NCI-H1092 treated with DMSO at 0.1 percent for 48 hours (cell line): ENCODE results near the gene GNA12.

Experiments
- DNase-seq: peaks from one replicate; lab custom pipeline; 2025; lab: John Stamatoyannopoulos, UW

GNA12 gene

GRCh38 chr7:2837496-2837895, 6.6 kb downstream of the GNA12 start:
- no peak for DNase-seq

- no peak for DNase-seq
These were observed 9.2 kb downstream of the GNA12 start for GRCh38 chr7:2834748-2835441.

GRCh38 chr7:2833083-2833910, 10.8 kb downstream of the GNA12 start:
- no peak for DNase-seq

- no peak for DNase-seq
These were observed 11.6 kb downstream of the GNA12 start for GRCh38 chr7:2832461-2832860.

- no peak for DNase-seq
These were observed 13.3 kb downstream of the GNA12 start for GRCh38 chr7:2830609-2831376.

GRCh38 chr7:2829040-2829439, 15.1 kb downstream of the GNA12 start:
- no peak for DNase-seq

- DNase-seq: no peak
These were observed 17.3 kb downstream of the GNA12 start for GRCh38 chr7:2826771-2827170.

GRCh38 chr7:2825559-2826227, 18.4 kb downstream of the GNA12 start:
- no peak for DNase-seq

- DNase-seq: no peak
These were observed 19.2 kb downstream of the GNA12 start for GRCh38 chr7:2824678-2825461.

GRCh38 chr7:2824026-2824677, 20.0 kb downstream of the GNA12 start:
- DNase-seq: no peak

GRCh38 chr7:2823130-2823529, 21.0 kb downstream of the GNA12 start:
- no peak for DNase-seq

GRCh38 chr7:2821842-2822507, 22.1 kb downstream of the GNA12 start:
- DNase-seq: no peak

- peak; percentile 79 for DNase-seq
These were observed 22.8 kb downstream of the GNA12 start for GRCh38 chr7:2821161-2821841.

- DNase-seq: no peak
These were observed 23.6 kb downstream of the GNA12 start for GRCh38 chr7:2820508-2820934.

- DNase-seq: no peak
These were observed 24.1 kb downstream of the GNA12 start for GRCh38 chr7:2819954-2820397.

- DNase-seq: no peak
These were observed 24.8 kb downstream of the GNA12 start for GRCh38 chr7:2819161-2819953.

- DNase-seq: no peak
These were observed 25.5 kb downstream of the GNA12 start for GRCh38 chr7:2818653-2819052.

- DNase-seq: no peak
These were observed 26.0 kb downstream of the GNA12 start for GRCh38 chr7:2818121-2818520.

GRCh38 chr7:2817456-2817855, 26.7 kb downstream of the GNA12 start:
- no peak for DNase-seq
